ENCODE results near the gene SMIM10L1. TPM values are rescaled to one million over a fixed set of nuclear protein-coding genes. Genes with fewer than 3 reads are reported as not detected.

SMIM10L1 gene
- total RNA-seq, 4 donors from 2014 or later: 12.5 to 18.2 (median 16.6) TPM

Other genes with a start within 250 kb of the SMIM10L1 start
- gene PRH2, start 242.0 kb upstream of the SMIM10L1 start, total RNA-seq: 1 to 10 TPM in 1 of 4 donors, not detected in 3; 6.0 TPM
- gene TAS2R14, start 231.9 kb upstream of the SMIM10L1 start, total RNA-seq: 1 to 10 TPM; 1.2 to 7.6 (median 3.9) TPM
- 1 to 10 TPM in 3 of 4 donors, not detected in 1; 1.4 to 7.2 (median 3.0) TPM for gene TAS2R50, start 184.3 kb upstream of the SMIM10L1 start, total RNA-seq
- 1 to 10 TPM in 3 of 4 donors, not detected in 1; 1.8 to 8.9 (median 3.9) TPM for gene TAS2R20, start 172.9 kb upstream of the SMIM10L1 start, total RNA-seq
- 1 to 10 TPM in 3 of 4 donors, not detected in 1; 1.9 to 5.7 (median 5.3) TPM for gene TAS2R19, start 148.6 kb upstream of the SMIM10L1 start, total RNA-seq
- 10 to 100 TPM in 1 of 4 donors, 1 to 10 TPM in 2, not detected in 1; 1.1 to 13.2 (median 4.2) TPM for gene TAS2R31, start 139.8 kb upstream of the SMIM10L1 start, total RNA-seq
- gene TAS2R46, start 108.9 kb upstream of the SMIM10L1 start, total RNA-seq: 1 to 10 TPM in 1 of 4 donors, under 1 TPM in 2, not detected in 1; 0.67 to 5.8 (median 0.89) TPM
- 1 to 10 TPM in 2 of 4 donors, under 1 TPM in 1, not detected in 1; 0.32 to 3.2 (median 2.5) TPM for gene TAS2R43, start 78.9 kb upstream of the SMIM10L1 start, total RNA-seq
- 1 to 10 TPM; 1.3 to 7.9 (median 4.5) TPM for gene TAS2R30, start 36.5 kb upstream of the SMIM10L1 start, total RNA-seq
- gene TAS2R42, start 15.7 kb downstream of the SMIM10L1 start, total RNA-seq: not detected
- not detected for gene PRB3, start 98.5 kb downstream of the SMIM10L1 start, total RNA-seq
- gene PRB4, start 139.2 kb downstream of the SMIM10L1 start, total RNA-seq: not detected
- gene PRB2, start 224.4 kb downstream of the SMIM10L1 start, total RNA-seq: not detected